Astrocyte (in vitro differentiated cells and primary cell): ENCODE measurements around the gene VPS8.

ENCODE experiments used
- EZH2 ChIP-seq: IDR thresholded peaks from 2 replicates; pipeline ENCODE4 v1.6.1; 2012; ENCODE audit warnings: mild to moderate bottlenecking, low read length, inconsistent platforms; ENCODE audit not compliant: insufficient read depth
- TF ChIP-seq, protein P1 (sequence below): IDR thresholded peaks from 2 replicates; pipeline ENCODE4 v1.5.1; 2011; ENCODE audit warnings: low read depth, mild to moderate bottlenecking, inconsistent platforms, low read length, moderate library complexity; ENCODE audit not compliant: insufficient read depth

DNA sequence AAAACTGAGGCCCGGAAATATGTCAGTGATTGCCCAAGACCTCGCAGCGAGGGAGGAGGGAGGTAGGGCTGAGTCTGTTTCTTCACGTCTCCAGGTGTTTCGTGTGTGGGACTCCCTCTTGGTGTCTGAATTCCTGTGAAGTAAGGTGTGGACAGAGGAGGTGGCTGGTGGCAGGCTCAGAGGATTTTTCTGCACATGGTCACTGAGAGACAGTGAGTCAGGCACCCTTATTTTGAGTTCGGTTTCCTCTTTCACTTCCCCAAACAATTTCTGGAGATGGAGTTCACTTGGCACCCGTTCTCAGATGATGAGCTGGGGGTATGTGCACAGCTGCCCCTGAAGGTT lies 46.3 kb upstream of the VPS8 start:
- TF ChIP-seq, protein P1, sequence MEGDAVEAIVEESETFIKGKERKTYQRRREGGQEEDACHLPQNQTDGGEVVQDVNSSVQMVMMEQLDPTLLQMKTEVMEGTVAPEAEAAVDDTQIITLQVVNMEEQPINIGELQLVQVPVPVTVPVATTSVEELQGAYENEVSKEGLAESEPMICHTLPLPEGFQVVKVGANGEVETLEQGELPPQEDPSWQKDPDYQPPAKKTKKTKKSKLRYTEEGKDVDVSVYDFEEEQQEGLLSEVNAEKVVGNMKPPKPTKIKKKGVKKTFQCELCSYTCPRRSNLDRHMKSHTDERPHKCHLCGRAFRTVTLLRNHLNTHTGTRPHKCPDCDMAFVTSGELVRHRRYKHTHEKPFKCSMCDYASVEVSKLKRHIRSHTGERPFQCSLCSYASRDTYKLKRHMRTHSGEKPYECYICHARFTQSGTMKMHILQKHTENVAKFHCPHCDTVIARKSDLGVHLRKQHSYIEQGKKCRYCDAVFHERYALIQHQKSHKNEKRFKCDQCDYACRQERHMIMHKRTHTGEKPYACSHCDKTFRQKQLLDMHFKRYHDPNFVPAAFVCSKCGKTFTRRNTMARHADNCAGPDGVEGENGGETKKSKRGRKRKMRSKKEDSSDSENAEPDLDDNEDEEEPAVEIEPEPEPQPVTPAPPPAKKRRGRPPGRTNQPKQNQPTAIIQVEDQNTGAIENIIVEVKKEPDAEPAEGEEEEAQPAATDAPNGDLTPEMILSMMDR, result no peak
- no peak for TF ChIP-seq EZH2
